Stimulated activated naive CD4-positive, alpha-beta T cell treated with Interleukin-2 at 50 U/mL for 16 hours (primary cell): Measurements from ENCODE around the gene C14orf93.

Experiments used
- DNase-seq: peaks from one replicate; lab custom pipeline; 2025; lab: John Stamatoyannopoulos, UW

C14orf93 gene

DNA sequence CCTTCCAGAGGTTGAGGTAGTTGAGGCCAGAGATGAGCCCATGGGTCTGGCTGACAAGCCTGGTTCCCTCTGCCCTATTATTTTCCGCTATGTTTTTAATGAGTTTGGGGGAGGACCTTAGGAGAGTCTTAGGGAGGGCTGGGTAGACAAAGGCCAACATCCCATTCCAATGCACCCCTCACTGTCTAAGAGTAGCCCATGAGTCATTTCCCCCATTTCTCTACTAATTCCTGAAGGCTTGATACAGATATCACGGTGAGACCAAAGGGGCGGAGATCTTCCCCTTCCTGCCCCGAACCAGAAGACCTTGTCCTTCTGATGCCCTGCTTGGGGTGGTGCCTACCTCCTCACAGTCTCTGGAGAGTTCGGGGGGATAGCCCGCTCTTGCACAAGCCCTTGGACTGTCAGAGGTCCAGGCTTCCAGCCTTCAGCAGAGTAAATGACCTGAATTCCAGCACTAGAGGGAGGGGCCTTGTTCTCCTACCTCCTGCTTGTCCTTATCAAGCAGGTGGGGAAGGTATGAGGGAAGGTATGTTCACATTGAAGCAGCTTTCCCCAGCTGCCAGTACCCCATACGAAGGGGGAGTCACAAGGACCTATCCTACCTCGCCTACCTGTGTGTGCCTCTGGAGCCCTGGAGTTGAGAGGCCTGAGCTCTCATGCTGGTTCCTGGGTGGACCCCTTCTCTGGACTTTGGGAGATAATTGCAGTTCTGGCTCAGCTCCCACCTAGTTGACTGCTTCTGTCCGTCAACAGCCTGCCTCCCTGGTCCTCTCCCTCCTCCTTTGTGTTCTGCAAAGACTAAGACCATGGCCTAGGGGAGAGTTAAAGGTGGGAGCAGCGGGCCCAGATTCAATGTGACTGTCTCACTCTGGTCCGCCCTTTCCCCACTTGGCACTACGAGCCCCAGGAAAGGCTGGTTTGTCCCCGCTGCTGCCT, 35.7 kb upstream of the C14orf93 start:
- no peak for DNase-seq

- DNase-seq: no peak
Measured at GRCh38 chr14:23044840-23045239, 34.9 kb upstream of the C14orf93 start.

- no peak for DNase-seq
Measured at GRCh38 chr14:23043754-23044153, 33.8 kb upstream of the C14orf93 start.

DNA sequence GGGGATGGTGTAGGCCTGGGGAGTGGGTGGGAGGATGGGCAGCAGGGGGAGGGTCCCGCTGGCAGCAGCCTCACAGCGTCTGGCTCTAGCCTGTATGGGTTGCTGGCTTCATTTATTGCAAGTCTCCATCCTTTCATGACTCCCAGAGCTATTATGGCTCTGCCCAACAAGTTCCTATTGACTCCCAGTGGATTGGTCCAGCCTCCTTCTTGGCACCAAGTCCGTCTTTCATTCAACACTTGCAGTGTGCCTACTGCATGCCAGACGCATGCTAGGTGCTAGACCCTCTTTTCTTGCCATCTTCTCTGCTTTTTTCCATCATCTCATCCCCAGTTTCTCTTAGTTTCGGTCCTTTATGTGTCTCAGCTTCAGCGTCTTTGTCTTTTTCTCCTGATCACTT, 33.2 kb upstream of the C14orf93 start:
- DNase-seq: no peak

- no peak for DNase-seq
Measured at GRCh38 chr14:23042162-23042965, 32.4 kb upstream of the C14orf93 start, which contains the start of gene PSMB11. PSMB11 (plus strand) TSS chr14:23042212; CDS start chr14:23042226, 14 bp downstream.

DNA sequence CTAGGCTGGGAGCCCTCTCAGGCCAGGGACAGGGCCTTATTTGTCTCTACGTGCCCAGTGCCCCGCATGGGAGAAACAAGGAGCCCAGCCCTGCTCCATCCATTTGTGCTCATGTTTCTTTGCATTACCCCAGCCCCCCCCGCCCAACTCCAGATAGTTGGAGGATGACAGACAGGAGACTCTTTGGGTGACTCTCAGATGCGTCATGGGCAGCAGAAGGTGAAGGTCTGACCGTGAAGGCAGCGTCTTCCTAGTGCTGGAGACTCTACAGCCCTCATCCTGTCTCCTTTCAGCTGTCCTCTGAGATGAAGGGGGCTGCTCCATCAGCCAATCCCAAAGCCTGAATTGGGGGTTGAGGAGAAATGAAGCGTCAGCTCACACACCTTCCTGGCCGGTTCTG, 31.8 kb upstream of the C14orf93 start:
- DNase-seq: no peak

DNA sequence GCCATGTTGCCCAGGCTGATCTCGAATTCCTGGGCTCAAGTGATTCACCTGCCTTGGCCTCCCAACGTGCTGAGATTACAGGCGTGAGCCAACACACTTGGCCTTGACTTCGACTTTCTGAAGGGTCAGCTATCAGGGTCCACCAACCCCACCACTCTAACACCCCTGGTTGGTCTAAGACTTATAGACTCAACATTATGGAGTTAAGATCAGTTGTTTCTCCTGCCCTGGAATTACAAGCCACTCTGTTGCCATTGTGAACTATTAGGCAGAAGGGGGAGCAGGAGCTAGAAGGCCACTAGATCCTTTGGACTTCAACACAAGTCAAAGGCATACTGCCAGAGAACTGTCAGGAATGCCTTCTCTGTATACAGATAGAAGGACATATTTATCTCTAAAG, 30.2 kb upstream of the C14orf93 start:
- DNase-seq: no peak

DNA sequence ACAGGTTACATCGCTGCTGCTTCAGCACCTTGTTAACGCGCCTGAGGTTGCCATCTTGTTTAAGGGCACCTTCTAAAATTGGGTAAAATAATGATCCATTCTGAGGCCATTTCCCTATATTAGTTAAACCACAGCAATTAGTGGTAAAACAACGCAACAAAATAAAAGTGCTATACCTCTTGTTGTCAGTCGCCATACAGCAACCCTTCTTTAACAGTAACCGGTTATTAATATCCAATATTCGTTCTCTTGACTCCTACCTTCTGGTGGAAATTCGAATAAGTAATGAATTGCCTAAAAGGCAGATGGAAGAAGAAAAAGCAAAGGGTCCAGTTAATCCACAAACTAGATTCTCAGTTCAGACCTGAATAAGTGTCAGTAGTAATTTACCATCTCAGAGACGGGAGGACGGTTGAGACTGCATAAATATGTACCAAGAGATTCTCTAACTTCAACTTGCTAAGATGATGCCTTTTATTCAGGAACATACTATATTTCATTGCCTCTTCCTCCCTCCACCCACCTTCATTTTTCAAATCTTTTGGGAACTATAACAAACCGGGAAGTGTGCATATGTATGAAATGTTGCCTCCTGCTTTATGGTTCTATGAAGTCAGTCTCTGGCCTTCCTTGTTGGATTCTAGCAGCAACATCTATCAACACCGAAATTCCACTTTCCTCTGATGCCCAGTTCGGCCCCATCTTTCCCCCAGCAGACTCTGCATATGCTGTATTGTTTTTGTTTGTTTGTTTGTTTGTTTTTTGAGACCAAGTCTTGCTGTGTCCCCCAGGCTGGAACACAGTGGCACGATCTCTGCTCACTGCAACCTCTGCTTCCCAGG, 25.6 kb upstream of the C14orf93 start:
- no peak for DNase-seq

- DNase-seq: no peak
Measured at GRCh38 chr14:23034498-23035302, 24.8 kb upstream of the C14orf93 start, which contains the start of gene PSMB5. PSMB5 (minus strand) TSS chr14:23034900; CDS start chr14:23034881, 19 bp downstream.

GRCh38 chr14:23033801-23034497, 24.0 kb upstream of the C14orf93 start:
- no peak for DNase-seq

DNA sequence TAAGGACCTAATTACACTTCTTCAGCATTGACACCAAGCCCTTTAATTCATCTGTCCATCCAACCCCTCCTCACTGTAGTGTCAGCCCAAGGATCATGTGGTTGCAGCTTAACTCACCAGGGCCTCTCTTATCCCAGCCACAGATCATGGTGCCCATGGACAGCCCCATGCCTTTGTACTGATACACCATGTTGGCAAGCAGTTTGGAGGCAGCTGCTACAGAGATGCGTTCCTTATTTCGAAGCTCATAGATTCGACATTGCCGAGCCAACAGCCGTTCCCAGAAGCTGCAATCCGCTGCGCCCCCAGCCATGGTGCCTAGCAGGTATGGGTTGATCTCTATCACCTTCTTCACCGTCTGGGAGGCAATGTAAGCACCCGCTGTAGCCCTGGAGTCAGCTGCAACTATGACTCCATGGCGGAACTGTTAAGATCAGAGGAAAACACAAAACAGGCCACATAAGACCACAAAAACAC, 23.3 kb upstream of the C14orf93 start:
- DNase-seq: no peak

DNA sequence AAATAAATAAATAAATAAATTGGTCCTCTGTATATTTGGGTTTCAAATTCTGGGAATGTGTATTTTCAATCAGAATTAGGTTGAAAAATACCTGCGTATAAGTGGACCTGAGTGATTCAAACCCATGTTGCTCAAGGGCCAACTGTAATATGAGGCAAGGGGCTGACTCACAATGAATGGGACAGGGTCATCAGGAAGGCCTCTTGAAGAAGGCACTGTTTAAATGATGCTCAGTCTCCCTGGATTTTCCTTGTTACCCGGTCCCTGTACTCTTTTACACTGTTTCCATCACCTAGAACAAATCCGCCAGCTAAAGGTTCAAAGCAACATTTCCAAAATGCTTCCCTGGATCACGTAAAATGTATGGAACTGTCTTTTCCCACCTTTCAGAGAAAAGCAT, 21.0 kb upstream of the C14orf93 start:
- DNase-seq: no peak

GRCh38 chr14:23028799-23029198, 18.9 kb upstream of the C14orf93 start:
- DNase-seq: no peak

- no peak for DNase-seq
Measured at GRCh38 chr14:23025151-23025814, 15.3 kb upstream of the C14orf93 start.

DNA sequence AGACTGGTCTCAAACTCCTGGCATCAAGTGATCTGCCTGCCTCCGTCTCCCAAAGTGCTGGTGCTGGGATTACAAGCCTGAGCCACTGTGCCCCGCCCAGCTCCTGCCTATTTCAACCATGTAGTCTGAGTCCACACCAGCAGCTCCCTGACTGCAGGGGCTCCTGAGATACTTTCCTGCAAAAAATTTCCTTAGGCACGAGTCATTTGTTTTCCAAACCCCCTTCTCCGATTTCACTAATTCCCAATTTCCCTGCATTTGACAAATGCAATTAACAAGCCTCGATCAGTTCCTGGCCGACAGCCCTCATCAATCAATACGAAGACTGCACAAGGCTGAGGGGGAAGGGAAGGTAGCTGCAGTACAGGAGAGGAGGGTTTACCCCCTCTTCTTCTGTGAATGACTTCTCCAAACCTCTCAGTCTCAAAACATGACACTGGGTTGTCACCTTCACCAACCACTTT, 14.7 kb upstream of the C14orf93 start:
- DNase-seq: no peak

- no peak for DNase-seq
Measured at GRCh38 chr14:23023795-23024152, 13.8 kb upstream of the C14orf93 start.

DNA sequence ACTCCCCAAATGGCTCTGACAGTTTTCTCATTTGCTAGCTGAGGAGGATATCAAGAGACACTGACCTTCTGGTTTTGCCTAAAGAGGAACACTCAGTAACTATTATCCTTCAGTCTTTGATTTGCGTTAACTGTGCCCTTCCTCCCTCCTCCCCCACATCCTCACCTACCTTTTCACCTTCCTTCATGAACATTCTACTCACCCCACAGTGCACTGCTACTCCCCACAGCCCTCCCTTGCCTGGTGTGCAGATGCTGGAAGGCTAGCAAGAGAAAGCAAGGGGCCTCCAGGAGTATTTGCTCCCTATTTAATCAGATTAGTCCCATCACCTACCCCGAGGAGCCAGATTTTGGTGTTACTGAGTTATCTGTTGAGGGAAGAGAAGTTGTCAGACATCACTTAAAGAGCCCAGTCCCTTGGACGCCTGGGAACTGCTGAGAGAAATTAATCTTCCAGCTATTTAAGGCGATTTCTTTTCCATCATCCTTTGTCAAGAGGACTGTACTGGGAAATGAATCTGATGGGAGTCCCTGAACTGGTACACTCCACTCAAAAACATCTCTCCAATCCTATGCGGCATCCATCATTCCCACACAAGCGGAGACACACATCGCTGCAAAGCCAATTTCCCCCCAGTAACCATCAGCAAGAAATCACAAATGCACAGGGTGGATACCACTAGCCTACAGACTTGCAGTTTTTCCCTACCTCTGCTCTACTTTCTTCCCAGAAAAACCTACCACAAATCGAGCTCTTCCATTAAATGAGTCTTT, 13.3 kb upstream of the C14orf93 start:
- no peak for DNase-seq

DNA sequence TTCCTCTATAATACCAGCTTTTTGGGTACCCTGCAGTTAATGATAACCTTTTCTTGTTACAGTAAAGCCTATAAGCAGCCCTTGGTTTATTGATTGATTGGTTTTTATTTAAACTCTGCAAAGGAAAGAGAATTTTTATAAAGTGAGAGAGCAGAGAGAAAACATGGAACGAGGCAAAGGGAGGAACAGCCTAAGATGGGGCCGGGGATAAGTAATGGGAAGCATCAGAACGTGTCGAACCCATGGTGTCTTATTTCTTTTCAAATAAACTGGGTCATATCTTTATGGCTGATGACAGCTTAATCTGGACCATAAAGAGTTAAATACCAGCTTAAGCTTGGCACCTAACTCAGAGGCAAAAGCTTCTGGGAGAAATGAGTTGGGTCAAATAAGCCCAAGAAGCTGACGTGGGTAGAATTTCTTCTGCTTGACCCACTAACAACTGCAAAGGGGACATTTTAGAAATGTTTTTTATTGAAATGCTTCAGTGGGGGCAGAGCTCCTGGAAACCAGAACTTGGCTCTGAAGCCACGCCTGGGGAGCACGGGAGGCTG, 12.0 kb upstream of the C14orf93 start:
- DNase-seq: no peak

DNA sequence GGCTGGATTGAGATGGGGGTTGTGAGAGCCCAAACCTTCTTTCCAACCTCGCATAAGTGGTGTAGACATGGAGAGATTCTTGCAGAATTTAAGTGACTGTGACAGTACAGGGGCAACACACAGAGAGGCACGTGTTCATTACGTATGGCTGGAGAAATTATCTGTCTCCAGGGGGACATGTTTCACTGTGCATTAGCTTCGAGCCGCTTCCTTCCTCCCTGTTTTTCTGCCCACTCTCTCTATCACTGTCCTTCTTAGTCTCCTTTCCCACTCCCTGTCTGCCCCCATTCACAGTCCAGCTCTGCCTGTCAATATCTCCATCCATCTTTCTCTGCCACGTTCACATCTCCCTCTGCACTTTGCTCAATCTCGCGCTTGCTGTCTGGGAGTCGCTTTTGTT, 11.5 kb upstream of the C14orf93 start:
- DNase-seq: no peak
